Smooth muscle cell (in vitro differentiated cells): ENCODE measurements around the gene RHOT2. TPM values are rescaled to one million over a fixed set of nuclear protein-coding genes. Genes with fewer than 3 reads are reported as not detected.

Source experiments
- DNase-seq: peaks from one replicate; lab custom pipeline; 2025; ENCODE audit not compliant: unreplicated experiment; lab: John Stamatoyannopoulos, UW
- H2AFZ ChIP-seq: fragments of 200-600 bp; sonication (generic); 2 replicates; pipeline ENCODE4 v1.6.0; 2016; ENCODE audit warnings: antibody characterized with exemption, low read depth, mild to moderate bottlenecking
- H3F3A ChIP-seq: fragments of 200-600 bp; sonication (generic); 2 replicates; pipeline ENCODE4 v1.6.0; 2017; ENCODE audit warnings: antibody characterized with exemption, low read depth
- H3K27ac ChIP-seq: fragments of 200-600 bp; sonication (generic); 2 replicates; pipeline ENCODE4 v1.5.1; 2016; ENCODE audit warnings: low read depth, mild to moderate bottlenecking
- H3K27me3 ChIP-seq: fragments of 200-600 bp; sonication (generic); 2 replicates; pipeline ENCODE4 v1.6.1; 2016; ENCODE audit warnings: low read depth, mild to moderate bottlenecking
- H3K36me3 ChIP-seq: fragments of 200-600 bp; sonication (generic); 2 replicates; pipeline ENCODE4 v1.5.1; 2016; ENCODE audit warnings: low read depth
- H3K4me1 ChIP-seq: fragments of 200-600 bp; sonication (generic); 2 replicates; pipeline ENCODE4 v1.5.1; 2016; ENCODE audit warnings: low read depth
- H3K4me2 ChIP-seq: fragments of 200-600 bp; sonication (generic); 2 replicates; pipeline ENCODE4 v1.6.0; 2016; ENCODE audit warnings: mild to moderate bottlenecking
- H3K4me3 ChIP-seq: fragments of 200-600 bp; sonication (generic); 2 replicates; pipeline ENCODE4 v1.5.1; 2016; ENCODE audit warnings: mild to moderate bottlenecking
- H3K79me2 ChIP-seq: fragments of 200-600 bp; sonication (generic); 2 replicates; pipeline ENCODE4 v1.6.0; 2016; ENCODE audit warnings: low read depth, mild to moderate bottlenecking
- H3K9ac ChIP-seq: fragments of 200-600 bp; sonication (generic); 2 replicates; pipeline ENCODE4 v1.6.0; 2016; ENCODE audit warnings: low read depth
- H3K9me3 ChIP-seq: fragments of 200-600 bp; sonication (generic); replicated peaks from 2 replicates; pipeline ENCODE4 v1.5.1; 2016; ENCODE audit warnings: low read depth
- H4K20me1 ChIP-seq: fragments of 200-600 bp; sonication (generic); 2 replicates; pipeline ENCODE4 v1.6.0; 2016; ENCODE audit warnings: low read depth
- WGBS: methylation state at CpG from one replicate; pipeline ENCODE4 v1.1.7; 2016; ENCODE audit warnings: low lambda C conversion rate; 5-methylcytosine and 5-hydroxymethylcytosine counted together
- polyA plus RNA-seq: library from polyadenylated mRNA; unstranded; fragments of >200 nt; fragmentation: Nextera tagmentation; extraction: Ambion mirVana; gene quantifications from 2 replicates; pipeline ENCODE4 v1.2.1, GENCODE V29; 2016
- total RNA-seq: library from RNA; depleted of rRNA; stranded (reverse); fragments of >200 nt; gene quantifications from 2 replicates; pipeline ENCODE4 v1.2.3, GENCODE V29; 2014
- TF ChIP-seq, protein P1 (sequence below): fragments of 200-600 bp; sonication (generic); IDR thresholded peaks from 2 replicates; pipeline ENCODE4 v1.5.1; 2017; ENCODE audit warnings: borderline replicate concordance, mild to moderate bottlenecking, antibody characterized with exemption; ENCODE audit not compliant: insufficient read depth, poor library complexity, severe bottlenecking

RHOT2 gene
- total and polyA plus RNA-seq, 2 experiments from 2014 or later, result 41.4 to 148 TPM

DNA sequence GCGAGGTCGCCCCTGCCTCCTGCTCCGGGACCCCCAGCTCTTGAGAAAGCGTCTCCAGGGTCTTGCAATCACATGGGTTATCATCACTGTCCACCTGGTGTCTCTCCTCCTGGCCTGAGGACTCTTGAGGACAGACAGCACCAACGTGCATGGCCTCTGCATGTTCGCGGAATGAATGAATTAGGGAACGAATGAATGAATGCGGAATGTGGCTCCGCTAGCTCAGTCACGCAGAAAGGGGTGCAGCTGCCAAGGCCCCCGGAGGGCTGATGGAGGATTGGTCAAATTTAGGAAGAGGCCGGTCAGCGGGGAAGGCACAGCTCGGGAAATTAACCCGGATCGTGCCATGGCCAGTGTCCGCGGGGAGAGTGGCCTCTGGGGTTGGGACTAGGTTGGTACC, 34.4 kb downstream of the RHOT2 start:
- DNase-seq, result no peak
- 87% methylated on average over 19 of the region's 19 CpGs for WGBS

DNA sequence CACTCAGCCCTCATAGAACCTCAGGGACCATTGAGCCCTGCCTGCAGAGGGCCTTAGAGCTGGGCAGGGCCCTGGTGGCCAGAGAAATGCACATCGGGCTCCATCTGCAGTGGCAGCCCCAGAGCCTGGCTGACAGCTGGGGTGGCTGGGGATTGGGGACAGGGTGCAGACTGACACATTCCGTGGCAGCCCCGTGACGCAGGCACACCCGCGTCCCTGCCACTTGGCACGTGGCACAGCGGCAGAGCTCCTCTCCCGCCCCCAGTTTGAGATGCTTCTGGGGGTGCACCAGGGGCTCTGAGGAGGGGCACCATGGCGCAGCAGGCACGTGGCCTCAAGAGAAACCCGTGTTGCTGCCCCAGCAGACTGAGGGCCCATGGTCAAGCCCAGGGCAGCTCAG, 35.5 kb downstream of the RHOT2 start:
- Histone ChIP-seq H3K27ac (no peak overlapping the region), H3K9ac (no peak overlapping the region), H3K4me1 (no peaks in the 10 kb centered on the region), H3K4me3 (no peak overlapping the region), H3K79me2 (no peaks in the 10 kb centered on the region), H3K36me3 (no peaks in the 10 kb centered on the region), H4K20me1 (peaks cover 7% of the 10 kb centered on the region), H3K9me3 (no peaks in the 10 kb centered on the region), H2AFZ (no peak overlapping the region), H3K27me3 (peaks cover 92% of the 10 kb centered on the region), H3K4me2 (no peak overlapping the region), H3F3A (no peaks in the 10 kb centered on the region)
- no peak for DNase-seq
- 90% methylated on average over 12 of the region's 12 CpGs for WGBS
- TF ChIP-seq, protein P1, sequence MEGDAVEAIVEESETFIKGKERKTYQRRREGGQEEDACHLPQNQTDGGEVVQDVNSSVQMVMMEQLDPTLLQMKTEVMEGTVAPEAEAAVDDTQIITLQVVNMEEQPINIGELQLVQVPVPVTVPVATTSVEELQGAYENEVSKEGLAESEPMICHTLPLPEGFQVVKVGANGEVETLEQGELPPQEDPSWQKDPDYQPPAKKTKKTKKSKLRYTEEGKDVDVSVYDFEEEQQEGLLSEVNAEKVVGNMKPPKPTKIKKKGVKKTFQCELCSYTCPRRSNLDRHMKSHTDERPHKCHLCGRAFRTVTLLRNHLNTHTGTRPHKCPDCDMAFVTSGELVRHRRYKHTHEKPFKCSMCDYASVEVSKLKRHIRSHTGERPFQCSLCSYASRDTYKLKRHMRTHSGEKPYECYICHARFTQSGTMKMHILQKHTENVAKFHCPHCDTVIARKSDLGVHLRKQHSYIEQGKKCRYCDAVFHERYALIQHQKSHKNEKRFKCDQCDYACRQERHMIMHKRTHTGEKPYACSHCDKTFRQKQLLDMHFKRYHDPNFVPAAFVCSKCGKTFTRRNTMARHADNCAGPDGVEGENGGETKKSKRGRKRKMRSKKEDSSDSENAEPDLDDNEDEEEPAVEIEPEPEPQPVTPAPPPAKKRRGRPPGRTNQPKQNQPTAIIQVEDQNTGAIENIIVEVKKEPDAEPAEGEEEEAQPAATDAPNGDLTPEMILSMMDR, result no peak

More for the DNA sequence above, 34.4 kb downstream of the RHOT2 start:
- H3F3A ChIP-seq, result no peaks in the 10 kb centered on the region
- H3K9me3 ChIP-seq, result no peaks in the 10 kb centered on the region
- H3K27me3 ChIP-seq, result peaks cover 88% of the 10 kb centered on the region
- no peaks in the 10 kb centered on the region for H3K36me3 ChIP-seq
- H3K79me2 ChIP-seq, result no peaks in the 10 kb centered on the region
- H3K27ac ChIP-seq, result no peak overlapping the region
- H3K4me3 ChIP-seq, result no peak overlapping the region
- H3K4me1 ChIP-seq, result no peaks in the 10 kb centered on the region
- peaks cover 7% of the 10 kb centered on the region for H4K20me1 ChIP-seq
- no peak overlapping the region for H3K9ac ChIP-seq
- H3K4me2 ChIP-seq, result no peak overlapping the region
- TF ChIP-seq, protein P1, result no peak
- H2AFZ ChIP-seq, result no peak overlapping the region

DNA sequence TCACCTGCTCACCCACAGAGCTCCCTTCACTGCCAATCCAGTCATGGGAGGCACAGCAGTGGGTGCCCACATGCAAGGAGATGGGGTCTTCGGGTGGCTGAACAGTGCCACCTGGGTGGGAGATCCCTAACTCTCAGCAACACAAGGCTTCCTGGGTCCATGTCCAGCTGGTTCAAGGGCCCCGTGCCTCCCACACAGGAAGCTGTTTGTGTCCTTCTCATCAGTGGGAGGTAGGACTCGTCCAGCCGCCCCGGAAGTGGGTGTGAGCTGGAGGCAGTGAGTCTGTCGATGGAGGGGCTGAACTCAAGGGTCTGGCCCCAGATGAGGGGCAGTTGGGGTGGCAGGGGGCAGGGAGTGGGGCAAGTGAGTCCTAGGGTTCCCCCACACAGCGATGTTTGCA, 36.1 kb downstream of the RHOT2 start:
- no peaks in the 10 kb centered on the region for H3K79me2 ChIP-seq
- no peaks in the 10 kb centered on the region for H3F3A ChIP-seq
- H2AFZ ChIP-seq, result no peak overlapping the region
- H3K4me1 ChIP-seq, result no peaks in the 10 kb centered on the region
- 83% methylated on average over 7 of the region's 7 CpGs for WGBS
- H3K36me3 ChIP-seq, result no peaks in the 10 kb centered on the region
- H3K4me2 ChIP-seq, result no peak overlapping the region
- no peak overlapping the region for H3K27ac ChIP-seq
- DNase-seq, result no peak
- no peaks in the 10 kb centered on the region for H3K9me3 ChIP-seq
- TF ChIP-seq, protein P1, result no peak
- H4K20me1 ChIP-seq, result peaks cover 7% of the 10 kb centered on the region
- peaks cover 93% of the 10 kb centered on the region for H3K27me3 ChIP-seq
- H3K4me3 ChIP-seq, result no peak overlapping the region
- H3K9ac ChIP-seq, result no peak overlapping the region

DNA sequence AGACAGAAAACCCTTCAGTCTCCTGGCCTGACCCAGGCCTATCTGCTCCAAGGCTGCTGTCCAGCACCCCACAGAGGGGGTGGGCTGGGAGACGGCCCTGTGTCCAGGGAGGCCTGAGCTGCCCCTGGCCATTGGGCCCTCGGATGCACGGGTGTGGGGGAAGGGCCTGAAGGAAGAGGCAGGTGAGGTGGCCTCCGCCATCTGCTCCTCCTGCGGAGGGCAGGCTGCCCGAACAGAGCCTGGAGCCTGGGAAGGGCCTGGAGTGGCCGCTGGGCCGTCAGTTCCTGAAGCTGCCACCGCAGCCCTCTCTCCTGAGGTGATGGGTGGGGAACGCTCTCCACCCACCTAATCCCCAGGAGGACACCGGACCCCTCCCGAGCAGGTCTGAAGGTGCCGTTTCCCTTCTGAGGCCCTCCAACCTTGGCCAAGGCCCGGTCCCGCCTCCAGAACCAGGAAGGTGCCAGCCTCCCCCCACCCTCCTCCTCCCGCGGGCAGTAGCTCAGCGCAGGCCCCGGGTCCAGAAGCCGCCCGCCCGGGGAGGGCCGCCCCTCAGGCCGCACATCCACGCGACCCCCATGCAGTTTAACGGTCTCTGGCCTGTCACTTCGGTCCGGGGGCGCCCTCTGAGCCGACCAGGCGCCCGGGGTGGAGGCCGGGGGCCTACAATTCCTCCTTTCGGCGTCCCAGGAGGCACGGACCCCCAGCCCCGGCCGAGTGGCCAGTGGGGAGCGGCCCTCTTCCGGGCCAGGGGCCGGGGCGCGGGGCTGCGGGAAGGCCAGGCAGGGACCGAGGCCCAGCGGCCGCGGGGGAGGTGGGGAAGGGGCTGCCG, 36.8 kb downstream of the RHOT2 start:
- DNase-seq, result no peak
- H3K27ac ChIP-seq, result no peak overlapping the region
- TF ChIP-seq, protein P1, result no peak
- H3K9me3 ChIP-seq, result no peaks in the 10 kb centered on the region
- no peaks in the 10 kb centered on the region for H3K36me3 ChIP-seq
- no peaks in the 10 kb centered on the region for H3F3A ChIP-seq
- H3K4me2 ChIP-seq, result no peak overlapping the region
- no peak overlapping the region for H3K4me3 ChIP-seq
- 35% methylated on average over 28 of the region's 50 CpGs for WGBS
- no peaks in the 10 kb centered on the region for H3K79me2 ChIP-seq
- peaks cover 2% of the 10 kb centered on the region for H3K4me1 ChIP-seq
- H4K20me1 ChIP-seq, result peaks cover 7% of the 10 kb centered on the region
- no peak overlapping the region for H3K9ac ChIP-seq
- peaks cover 87% of the 10 kb centered on the region for H3K27me3 ChIP-seq
- no peak overlapping the region for H2AFZ ChIP-seq
